Stimulated activated CD4-positive, alpha-beta T cell treated with anti-CD3 and anti-CD28 coated beads, Interleukin-15, amount 100 ng/mL, for 1 hour (primary cell): Measurements from ENCODE around the gene PLTP.

Experiments
- DNase-seq, 2 donors: peaks; one replicate each; pipeline ENCODE4 v3.0.0-alpha.2; 2020; ENCODE audit warnings: low read depth in 1 of 2, low spot score in 1 of 2

The PLTP gene

GRCh38 chr20:45850926-45851325, 61.0 kb downstream of the PLTP start:
- DNase-seq = no peak

DNA sequence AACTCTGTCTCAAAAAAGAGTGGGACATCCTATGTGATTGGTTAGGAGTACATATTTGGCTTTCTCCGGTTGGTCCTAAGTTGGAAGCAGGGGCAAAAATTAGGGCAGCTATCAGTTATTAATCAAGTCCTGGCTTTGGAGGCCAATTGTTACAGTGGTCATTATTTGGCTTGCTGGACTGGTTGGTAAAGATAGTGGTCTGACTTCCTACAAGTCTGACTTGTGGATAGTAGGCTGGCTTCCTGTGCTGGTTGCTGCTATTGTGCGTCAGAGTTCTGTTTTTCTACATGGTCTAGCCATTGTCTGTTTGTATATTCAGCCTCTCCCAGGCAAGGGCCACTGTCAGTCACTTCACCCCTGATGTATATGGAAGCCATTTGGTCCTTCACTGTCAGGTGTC, 61.7 kb downstream of the PLTP start:
- DNase-seq = no peak

GRCh38 chr20:45848969-45849582, 62.9 kb downstream of the PLTP start:
- no peak for DNase-seq
